Effector CD8-positive, alpha-beta T cell (primary cell): ENCODE data around the gene CCDC57.
A peak's percentile ranks its signal among the peaks of the same experiment; 100 is the strongest.

Experiments
- DNase-seq: peaks from one replicate; lab custom pipeline; 2025; lab: John Stamatoyannopoulos, UW

Gene CCDC57

GRCh38 chr17:82081966-82082365 is 130.7 kb downstream of the CCDC57 start:
- no peak for DNase-seq

- no peak for DNase-seq
These were observed 131.1 kb downstream of the CCDC57 start for GRCh38 chr17:82081546-82081945.

GRCh38 chr17:82080789-82081464 is 131.7 kb downstream of the CCDC57 start:
- no peak for DNase-seq

- DNase-seq: no peak
These were observed 132.4 kb downstream of the CCDC57 start for GRCh38 chr17:82080048-82080788.

GRCh38 chr17:82079001-82079677 is 133.5 kb downstream of the CCDC57 start:
- no peak for DNase-seq

- DNase-seq: no peak
These were observed 134.2 kb downstream of the CCDC57 start for GRCh38 chr17:82078433-82078832.

- no peak for DNase-seq
These were observed 134.9 kb downstream of the CCDC57 start for GRCh38 chr17:82077617-82078358.

GRCh38 chr17:82076785-82077591 is 135.7 kb downstream of the CCDC57 start:
- DNase-seq: no peak

GRCh38 chr17:82076018-82076784 is 136.4 kb downstream of the CCDC57 start:
- DNase-seq: no peak

- DNase-seq: no peak
These were observed 139.2 kb downstream of the CCDC57 start for GRCh38 chr17:82073446-82073845.

GRCh38 chr17:82072827-82073226 is 139.8 kb downstream of the CCDC57 start:
- DNase-seq: no peak

- no peak for DNase-seq
These were observed 142.0 kb downstream of the CCDC57 start for GRCh38 chr17:82070611-82071010.

- DNase-seq: peak; percentile 40
These were observed 146.9 kb downstream of the CCDC57 start, which contains the start of gene DUS1L for GRCh38 chr17:82065638-82066303. Gene DUS1L, minus strand, starts transcription at chr17:82065804. Its CDS starts 745 bp downstream, at chr17:82065059.

GRCh38 chr17:82065193-82065637 is 147.4 kb downstream of the CCDC57 start:
- no peak for DNase-seq

- DNase-seq: no peak
These were observed 148.0 kb downstream of the CCDC57 start for GRCh38 chr17:82064433-82065192.

- no peak for DNase-seq
These were observed 148.9 kb downstream of the CCDC57 start for GRCh38 chr17:82063424-82064415.

GRCh38 chr17:82062984-82063368 is 149.7 kb downstream of the CCDC57 start:
- DNase-seq: no peak
